IMR-90 (cell line): Measurements from ENCODE around the gene MOB2. TPM values are rescaled to one million over a fixed set of nuclear protein-coding genes. Genes with fewer than 3 reads are reported as not detected.

Experiments used
- ATAC-seq: fragments of 200-7000 bp; cut with Tn5 transposase; 2 replicates; pipeline ENCODE4 v1.9.1; 2020; ENCODE audit warnings: low read depth, mild to moderate bottlenecking, moderate library complexity
- BruUV-seq: library from RNA; stranded (reverse); fragments of 400-500 nt; replicated peaks from 2 replicates; lab custom pipeline; 2021; lab: Mats Ljungman, UMichigan
- CTCF ChIA-PET: fragments of 300-600 bp; formaldehyde crosslinking; extraction: SDS; loops from one replicate; lab custom pipeline; 2021; ENCODE audit warnings: antibody characterized with exemption; lab: Yijun Ruan, JAX
- POLR2A ChIA-PET: fragments of 300-600 bp; sonication (Branson Sonifier 250); formaldehyde crosslinking; loops from one replicate; lab custom pipeline; 2022; ENCODE audit warnings: antibody characterized with exemption; ENCODE audit not compliant: unreplicated experiment; lab: Charles Lee
- DNase-seq: peaks from one replicate; pipeline ENCODE4 v3.0.0; 2013
- H2AFZ ChIP-seq: replicated peaks from 2 replicates; pipeline ENCODE3; 2013; ENCODE audit warnings: low read length, mild to moderate bottlenecking; ENCODE audit not compliant: poor library complexity
- H2AK5ac ChIP-seq: 2 replicates; pipeline ENCODE4 v1.6.1; 2013; ENCODE audit warnings: low read depth, low read length, inconsistent platforms
- H2AK9ac ChIP-seq: replicated peaks from 2 replicates; pipeline ENCODE3; 2013; ENCODE audit warnings: mild to moderate bottlenecking, low read depth, low read length, moderate library complexity; ENCODE audit not compliant: poor library complexity
- H2BK120ac ChIP-seq: 2 replicates; pipeline ENCODE4 v1.6.1; 2013; ENCODE audit warnings: low read depth, low read length, inconsistent platforms
- H2BK15ac ChIP-seq: 3 replicates; pipeline ENCODE4 v1.6.1; 2013; ENCODE audit warnings: low read depth, low read length, inconsistent platforms
- H2BK20ac ChIP-seq: 2 replicates; pipeline ENCODE4 v1.6.1; 2013; ENCODE audit warnings: low read depth, mild to moderate bottlenecking, inconsistent platforms, low read length, moderate library complexity
- H2BK5ac ChIP-seq: 2 replicates; pipeline ENCODE4 v1.6.1; 2013; ENCODE audit warnings: mild to moderate bottlenecking, low read depth, low read length, inconsistent platforms; ENCODE audit not compliant: poor library complexity, severe bottlenecking
- H3K14ac ChIP-seq: replicated peaks from 2 replicates; pipeline ENCODE4 v1.6.1; 2013; ENCODE audit warnings: low read depth, low read length, inconsistent platforms
- H3K18ac ChIP-seq: 2 replicates; pipeline ENCODE4 v1.6.1; 2013; ENCODE audit warnings: low read depth, low read length, control low read depth
- H3K23ac ChIP-seq: 2 replicates; pipeline ENCODE4 v1.6.1; 2013; ENCODE audit warnings: low read depth, low read length, inconsistent platforms
- H3K27ac ChIP-seq: 2 replicates; pipeline ENCODE4 v1.5.1; 2013; ENCODE audit warnings: mild to moderate bottlenecking, control low read depth, low read length; ENCODE audit not compliant: insufficient read depth
- H3K27me3 ChIP-seq: 2 replicates; pipeline ENCODE4 v1.6.1; 2013; ENCODE audit warnings: low read length; ENCODE audit not compliant: control insufficient read depth, insufficient read depth
- H3K36me3 ChIP-seq: 2 replicates; pipeline ENCODE4 v1.6.1; 2013; ENCODE audit warnings: low read length, mixed read lengths; ENCODE audit not compliant: control insufficient read depth, insufficient read depth
- H3K4ac ChIP-seq: 2 replicates; pipeline ENCODE4 v1.6.1; 2013; ENCODE audit warnings: low read depth, low read length, inconsistent platforms
- H3K4me1 ChIP-seq: 2 replicates; pipeline ENCODE4 v1.6.1; 2013; ENCODE audit warnings: low read length, mixed read lengths; ENCODE audit not compliant: control insufficient read depth, insufficient read depth
- H3K4me2 ChIP-seq: 2 replicates; pipeline ENCODE4 v1.6.1; 2013; ENCODE audit warnings: low read depth, mild to moderate bottlenecking, control low read depth, low read length, moderate library complexity
- H3K4me3 ChIP-seq: 2 replicates; pipeline ENCODE4 v1.5.1; 2013; ENCODE audit warnings: low read depth, mild to moderate bottlenecking, control low read depth, low read length, moderate library complexity; ENCODE audit not compliant: insufficient read depth
- H3K56ac ChIP-seq: 2 replicates; pipeline ENCODE4 v1.6.1; 2013; ENCODE audit warnings: low read length, inconsistent platforms; ENCODE audit not compliant: insufficient read depth; ENCODE audit errors: extremely low read depth
- H3K79me1 ChIP-seq, 2 experiments: 2 replicates each; pipeline ENCODE4 v1.6.1; 2013; ENCODE audit warnings: low read length in 2 of 2, inconsistent platforms in 1 of 2, low read depth in 1 of 2
- H3K9ac ChIP-seq: 2 replicates; pipeline ENCODE4 v1.6.1; 2013; ENCODE audit warnings: low read depth, low read length, control low read depth
- H3K9me1 ChIP-seq: 2 replicates; pipeline ENCODE4 v1.6.1; 2013; ENCODE audit warnings: low read length, inconsistent platforms; ENCODE audit not compliant: insufficient read depth
- H3K9me3 ChIP-seq: 2 replicates; pipeline ENCODE4 v1.6.1; 2013; ENCODE audit warnings: low read length; ENCODE audit not compliant: control insufficient read depth, insufficient read depth
- H4K20me1 ChIP-seq: 2 replicates; pipeline ENCODE4 v1.6.1; 2013; ENCODE audit warnings: low read length, inconsistent platforms; ENCODE audit not compliant: insufficient read depth
- H4K5ac ChIP-seq: 2 replicates; pipeline ENCODE4 v1.6.1; 2013; ENCODE audit warnings: mild to moderate bottlenecking, low read depth, low read length, control low read depth
- H4K8ac ChIP-seq, 2 experiments: 2 replicates each; pipeline ENCODE4 v1.6.1; 2013; ENCODE audit warnings: low read depth in 2 of 2, low read length in 2 of 2, control low read depth in 1 of 2, inconsistent platforms in 1 of 2
- H4K91ac ChIP-seq: 2 replicates; pipeline ENCODE4 v1.6.1; 2013; ENCODE audit warnings: low read depth, low read length, inconsistent platforms; ENCODE audit not compliant: insufficient read depth
- CTCF ChIP-seq: conservative IDR thresholded peaks from 2 replicates; pipeline ENCODE4 v1.5.1; 2012; ENCODE audit warnings: mild to moderate bottlenecking, low read depth, low read length, improper control_type of control experiment
- FOS ChIP-seq: fragments of 150-350 bp; IDR thresholded peaks from 2 replicates; pipeline ENCODE4 v1.6.1; 2016; ENCODE audit warnings: low read depth, low read length
- NFE2L2 ChIP-seq: fragments of 150-350 bp; IDR thresholded peaks from 2 replicates; pipeline ENCODE4 v1.6.1; 2016; ENCODE audit warnings: low read depth, mild to moderate bottlenecking, low read length
- POLR2A ChIP-seq: IDR thresholded peaks from 2 replicates; pipeline ENCODE4 v1.6.1; 2012; ENCODE audit warnings: mild to moderate bottlenecking, low read depth, low read length
- RAD21 ChIP-seq: IDR thresholded peaks from 2 replicates; pipeline ENCODE4 v1.6.1; 2012; ENCODE audit warnings: low read length, improper control_type of control experiment
- SMC3 ChIP-seq: fragments of 150-350 bp; IDR thresholded peaks from 2 replicates; pipeline ENCODE4 v1.6.1; 2016; ENCODE audit warnings: low read depth, mild to moderate bottlenecking, antibody characterized with exemption, low read length, moderate library complexity
- USF2 ChIP-seq: fragments of 150-350 bp; IDR thresholded peaks from 2 replicates; pipeline ENCODE4 v1.6.1; 2017; ENCODE audit warnings: mild to moderate bottlenecking, antibody characterized with exemption, low read length, low read depth
- WGBS, 2 experiments: methylation state at CpG; one replicate each; pipeline versions ENCODE4 v1.1.5 to v1.1.7; 2013; ENCODE audit warnings: missing lambda C conversion rate in 2 of 2; ENCODE audit not compliant: insufficient read length in 1 of 2; ENCODE audit errors: extremely low coverage in 2 of 2; 5-methylcytosine and 5-hydroxymethylcytosine counted together
- dilution Hi-C: fragments of 300-500 bp; cut with HindIII; formaldehyde crosslinking; loops from one replicate; pipeline ENCODE4 v1.14.3; 2018; ENCODE audit warnings: low sequenced_read_pairs; ENCODE audit not compliant: unreplicated experiment
- in situ Hi-C: fragments of 300-500 bp; cut with MboI; formaldehyde crosslinking; loops from 3 replicates; pipeline ENCODE4 v1.14.3; 2019; ENCODE audit warnings: low sequenced_read_pairs, inconsistent platforms, mixed read lengths
- intact Hi-C: fragments of 100-400 bp; cut with micrococcal nuclease; formaldehyde crosslinking; loops from 2 replicates; pipeline ENCODE4 v1.10.0; 2022
- polyA plus RNA-seq, 3 experiments: library from polyadenylated mRNA; depleted of rRNA; stranded (reverse); fragments of >200 nt; gene quantifications; 2 replicates each; pipeline ENCODE4 v1.2.3, GENCODE V29; 2012; ENCODE audit warnings: low replicate concordance in 1 of 3
- total RNA-seq: library from RNA; depleted of rRNA; stranded (reverse); fragments of >200 nt; gene quantifications from 2 replicates; pipeline ENCODE4 v1.2.3, GENCODE V29; 2012

The MOB2 gene
- total and polyA plus RNA-seq, 2 of the 4 experiments (the other 2 are of a cell fraction): 23.7 to 36.2 TPM

GRCh38 chr11:1433977-1434640 lies 52.5 kb downstream of the MOB2 start:
- H2BK5ac ChIP-seq: no peak overlapping the region
- DNase-seq (no peak), ATAC-seq (no peak)
- in situ Hi-C loops (no loop called here), dilution Hi-C loops (no loop called here), intact Hi-C loops (no loop called here)
- no peak overlapping the region for H3K4me2 ChIP-seq
- CTCF ChIA-PET: no interaction called here
- H2BK120ac ChIP-seq: no peak overlapping the region
- no peak overlapping the region for H4K5ac ChIP-seq
- H3K9me1 ChIP-seq: no peaks in the 10 kb centered on the region
- 67% methylated on average over 12 of the region's 29 CpGs; no CpG with 5 or more reads in 1 of the 2 experiments for WGBS, 2 experiments
- peaks cover 8% of the 10 kb centered on the region for H3K27me3 ChIP-seq
- peaks cover 1% of the 10 kb centered on the region; the same call in 1 of the 2 replicates for H3K4me1 ChIP-seq
- BruUV-seq: no TSS peak
- H4K91ac ChIP-seq: no peak overlapping the region
- H2BK20ac ChIP-seq: no peak overlapping the region
- H3K36me3 ChIP-seq: no peaks in the 10 kb centered on the region
- no peak overlapping the region for H2BK15ac ChIP-seq
- H4K8ac ChIP-seq: no peak overlapping the region
- H2AK9ac ChIP-seq: no peak overlapping the region
- H3K4me3 ChIP-seq: no peak overlapping the region
- H3K56ac ChIP-seq: no peak overlapping the region
- no peaks in the 10 kb centered on the region for H3K9me3 ChIP-seq
- no peak overlapping the region for H3K23ac ChIP-seq
- no peaks in the 10 kb centered on the region for H3K79me1 ChIP-seq
- H3K4ac ChIP-seq: no peak overlapping the region
- H3K14ac ChIP-seq: no peak overlapping the region
- H3K27ac ChIP-seq: no peak overlapping the region
- no peak overlapping the region for H3K18ac ChIP-seq
- no peak for TF ChIP-seq USF2
- no peak for TF ChIP-seq SMC3
- no peak for TF ChIP-seq RAD21
- no peak for TF ChIP-seq NFE2L2
- TF ChIP-seq POLR2A: no peak
- TF ChIP-seq CTCF: no peak
- TF ChIP-seq FOS: no peak
- POLR2A ChIA-PET: no interaction called here
- no peaks in the 10 kb centered on the region for H4K20me1 ChIP-seq
- H2AFZ ChIP-seq: no peak overlapping the region
- no peak overlapping the region for H3K9ac ChIP-seq
- no peak overlapping the region for H2AK5ac ChIP-seq
